ENCODE data around the gene ZNF319.
A peak's percentile ranks its signal among the peaks of the same experiment; 100 is the strongest.

Gene ZNF319

DNA sequence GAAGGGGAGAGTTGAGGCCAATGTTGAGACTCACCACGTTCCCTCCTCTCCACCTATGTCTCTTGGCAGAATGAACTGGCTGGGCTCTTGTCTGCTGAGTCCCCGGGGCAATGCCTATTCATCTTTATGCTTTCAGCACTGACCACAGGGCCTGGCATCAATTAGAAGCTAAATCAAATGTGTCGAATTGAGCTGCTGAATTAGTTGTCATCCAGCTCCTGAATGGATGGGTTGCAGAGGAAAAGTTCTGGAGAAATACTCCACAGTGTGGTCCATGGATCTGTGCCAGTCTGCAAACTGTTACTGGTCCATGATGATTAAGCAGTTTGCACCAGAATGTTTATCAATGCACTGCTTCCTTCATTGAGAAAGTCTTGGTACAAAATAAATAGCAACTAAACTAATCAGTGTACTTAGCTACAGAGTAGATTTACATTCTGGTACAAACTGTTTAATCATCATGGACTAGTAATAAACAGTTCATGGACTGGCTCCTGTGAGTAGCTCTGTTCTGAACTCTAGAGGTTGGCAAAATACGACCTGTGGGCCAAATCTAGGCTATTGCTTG, 34.2 kb downstream of the ZNF319 start:
- peak; percentile 14 for DNase-seq (ENCODE audit: low read depth)
- TF ChIP-seq, protein P1, sequence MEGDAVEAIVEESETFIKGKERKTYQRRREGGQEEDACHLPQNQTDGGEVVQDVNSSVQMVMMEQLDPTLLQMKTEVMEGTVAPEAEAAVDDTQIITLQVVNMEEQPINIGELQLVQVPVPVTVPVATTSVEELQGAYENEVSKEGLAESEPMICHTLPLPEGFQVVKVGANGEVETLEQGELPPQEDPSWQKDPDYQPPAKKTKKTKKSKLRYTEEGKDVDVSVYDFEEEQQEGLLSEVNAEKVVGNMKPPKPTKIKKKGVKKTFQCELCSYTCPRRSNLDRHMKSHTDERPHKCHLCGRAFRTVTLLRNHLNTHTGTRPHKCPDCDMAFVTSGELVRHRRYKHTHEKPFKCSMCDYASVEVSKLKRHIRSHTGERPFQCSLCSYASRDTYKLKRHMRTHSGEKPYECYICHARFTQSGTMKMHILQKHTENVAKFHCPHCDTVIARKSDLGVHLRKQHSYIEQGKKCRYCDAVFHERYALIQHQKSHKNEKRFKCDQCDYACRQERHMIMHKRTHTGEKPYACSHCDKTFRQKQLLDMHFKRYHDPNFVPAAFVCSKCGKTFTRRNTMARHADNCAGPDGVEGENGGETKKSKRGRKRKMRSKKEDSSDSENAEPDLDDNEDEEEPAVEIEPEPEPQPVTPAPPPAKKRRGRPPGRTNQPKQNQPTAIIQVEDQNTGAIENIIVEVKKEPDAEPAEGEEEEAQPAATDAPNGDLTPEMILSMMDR (IDR thresholded peaks at IDR 0.05; ENCODE audit: low read length, missing control alignments), result no peak
- no peak overlapping the region for H3K4me3 ChIP-seq (replicated peaks; ENCODE audit: low read depth, low read length)

DNA sequence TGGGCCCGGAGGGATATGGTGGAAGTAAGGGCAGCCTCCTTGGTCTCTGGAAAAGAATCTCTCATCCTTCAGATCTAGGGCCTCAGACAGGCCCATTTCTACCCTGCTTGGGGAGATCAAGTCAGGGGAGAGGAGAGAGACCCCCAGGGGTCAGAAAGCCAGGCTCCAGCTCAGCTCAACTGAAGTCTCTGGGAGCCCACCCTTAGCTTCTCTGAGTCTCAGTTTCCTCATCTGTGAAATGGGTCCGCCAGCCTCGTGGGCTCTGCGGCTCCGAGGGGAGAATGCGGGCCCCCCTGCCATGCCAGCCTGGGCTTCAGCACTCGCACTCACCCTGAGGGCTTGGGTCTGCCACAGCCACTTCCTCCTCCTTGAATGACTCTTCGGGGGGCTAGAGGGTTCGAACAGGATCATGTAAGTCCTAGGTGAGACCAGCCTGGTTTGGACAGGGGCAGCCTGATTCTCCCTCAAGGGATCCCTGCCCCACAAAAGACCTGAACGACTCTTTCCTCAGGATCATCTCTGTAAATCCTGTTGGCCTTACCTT, 36.2 kb downstream of the ZNF319 start:
- TF ChIP-seq, protein P1 (IDR thresholded peaks at IDR 0.05; ENCODE audit: low read length, missing control alignments), result no peak
- no peak for DNase-seq (ENCODE audit: low read depth)
- no peak overlapping the region for H3K4me3 ChIP-seq (replicated peaks; ENCODE audit: low read depth, low read length)

DNA sequence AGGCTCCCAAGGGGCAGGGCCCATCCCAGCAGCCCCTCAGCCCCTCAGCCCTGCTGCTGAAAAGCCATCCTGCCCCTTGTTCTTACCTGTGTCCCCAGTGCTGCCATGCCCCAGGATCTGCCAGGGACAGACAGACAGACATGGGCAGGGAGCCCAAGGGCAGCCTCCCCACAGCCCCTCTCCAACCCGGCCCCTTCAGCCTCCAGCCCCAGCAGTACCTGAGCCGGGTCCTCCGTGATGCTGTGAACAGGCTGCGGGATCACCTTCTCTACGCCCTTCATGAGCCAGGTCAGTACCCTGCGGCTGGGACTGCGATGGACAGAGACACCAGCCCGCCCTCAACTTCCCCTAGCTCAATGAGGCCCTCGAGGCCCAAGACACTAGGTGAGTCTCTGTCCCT, 37.7 kb downstream of the ZNF319 start:
- H3K4me3 ChIP-seq (replicated peaks; ENCODE audit: low read depth, low read length), result no peak overlapping the region
- TF ChIP-seq, protein P1 (IDR thresholded peaks at IDR 0.05; ENCODE audit: low read length, missing control alignments), result no peak
- DNase-seq (ENCODE audit: low read depth), result no peak

DNA sequence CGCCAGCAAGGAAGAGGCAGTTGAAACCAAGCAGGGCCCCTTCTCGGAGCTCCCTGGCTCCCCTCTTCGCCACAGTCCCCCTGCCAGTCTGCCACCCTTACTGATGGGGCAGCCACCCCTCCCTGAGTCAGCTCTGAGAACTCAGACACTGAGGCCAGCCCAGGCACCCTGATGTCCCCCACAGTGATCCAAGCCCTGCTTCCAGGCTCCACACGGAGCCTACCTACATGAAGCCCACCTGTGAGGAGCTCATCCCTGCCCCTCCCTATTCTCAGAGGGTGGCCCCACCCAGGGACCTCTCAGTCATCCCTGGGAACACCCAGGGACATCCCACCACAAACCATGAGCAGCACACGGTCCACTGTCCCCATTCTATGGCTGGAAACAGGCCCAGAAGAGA, 38.4 kb downstream of the ZNF319 start:
- TF ChIP-seq, protein P1 (IDR thresholded peaks at IDR 0.05; ENCODE audit: low read length, missing control alignments), result no peak
- H3K4me3 ChIP-seq (replicated peaks; ENCODE audit: low read depth, low read length), result no peak overlapping the region
- DNase-seq (ENCODE audit: low read depth), result no peak

DNA sequence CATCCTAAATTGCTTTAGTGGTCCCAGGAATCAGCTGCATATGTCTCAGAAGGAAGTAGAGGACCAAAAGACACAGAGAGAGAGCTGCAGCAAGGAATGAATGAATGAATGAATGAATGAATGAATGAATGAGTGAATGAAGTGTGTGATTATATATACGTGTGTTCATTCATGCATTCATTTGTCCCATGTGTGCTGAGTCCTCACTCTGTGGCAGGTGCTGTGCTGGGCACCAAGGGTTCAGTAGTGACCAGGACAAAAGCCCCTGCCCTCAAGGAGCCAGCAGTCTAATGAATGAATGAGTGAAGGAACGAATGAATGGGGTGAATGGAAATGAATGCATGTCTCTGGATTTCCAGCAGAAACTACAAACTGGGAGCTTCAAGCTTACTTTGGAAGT, 38.9 kb downstream of the ZNF319 start:
- DNase-seq (ENCODE audit: low read depth), result no peak
- no peak overlapping the region for H3K4me3 ChIP-seq (replicated peaks; ENCODE audit: low read depth, low read length)
- TF ChIP-seq, protein P1 (IDR thresholded peaks at IDR 0.05; ENCODE audit: low read length, missing control alignments), result no peak

DNA sequence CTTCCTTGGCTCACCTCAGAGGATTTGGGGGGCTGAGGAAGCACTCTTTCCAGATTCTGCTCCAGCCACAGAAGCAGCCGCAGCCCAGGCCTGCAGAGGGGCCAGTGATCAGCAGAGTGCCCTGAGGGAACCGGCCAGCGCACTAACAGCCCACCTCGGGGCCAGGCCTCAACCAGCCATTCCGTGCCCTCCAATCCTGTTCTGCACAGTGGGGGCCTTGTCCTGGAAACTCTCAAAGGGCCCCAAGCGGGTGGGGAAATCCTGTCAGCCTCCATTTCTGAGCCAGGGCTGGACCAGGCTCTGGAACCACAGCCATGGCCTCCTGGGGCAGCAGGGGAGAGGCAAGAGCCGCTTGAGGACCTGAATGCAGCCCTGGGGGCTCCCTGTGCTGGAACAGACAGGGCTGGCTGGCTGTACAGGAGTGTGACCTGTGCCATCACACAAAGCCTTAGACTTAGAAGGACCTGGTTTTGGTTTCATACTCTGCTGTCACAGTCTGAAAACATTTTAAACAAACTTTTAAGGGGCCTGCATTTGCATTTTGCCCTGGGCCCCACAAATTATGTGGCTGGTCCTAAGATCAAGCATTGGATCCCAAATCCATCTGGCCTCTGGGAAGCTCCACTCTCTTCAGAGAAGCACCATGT, 39.5 kb downstream of the ZNF319 start:
- H3K4me3 ChIP-seq (replicated peaks; ENCODE audit: low read depth, low read length), result no peak overlapping the region
- TF ChIP-seq, protein P1 (IDR thresholded peaks at IDR 0.05; ENCODE audit: low read length, missing control alignments), result no peak
- DNase-seq (ENCODE audit: low read depth), result no peak

DNA sequence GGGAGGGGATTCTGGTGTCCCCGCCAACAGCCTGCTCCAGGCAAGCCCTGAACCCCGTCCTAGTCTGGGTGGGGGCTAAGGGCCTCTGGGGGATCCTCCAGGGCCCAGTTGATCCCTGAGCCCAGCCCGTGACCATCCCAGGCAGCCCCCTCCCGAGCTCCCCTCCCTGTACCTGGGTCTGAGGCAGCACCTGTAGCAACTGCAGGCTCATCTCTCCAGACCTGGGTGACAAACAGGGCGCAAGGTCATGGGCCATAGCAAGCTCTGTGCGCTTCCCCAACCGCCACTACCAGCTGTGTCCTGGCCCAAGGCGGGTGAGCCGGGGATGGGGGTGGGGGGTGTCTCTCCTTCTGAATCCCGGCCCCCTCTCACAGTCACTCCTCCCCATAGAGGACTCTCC, 40.2 kb downstream of the ZNF319 start:
- H3K4me3 ChIP-seq (replicated peaks; ENCODE audit: low read depth, low read length), result no peak overlapping the region
- TF ChIP-seq, protein P1 (IDR thresholded peaks at IDR 0.05; ENCODE audit: low read length, missing control alignments), result no peak
- DNase-seq (ENCODE audit: low read depth), result no peak
